Suprapubic skin (tissue), 4 donors: ENCODE measurements around the gene DSCAML1.

Experiments used
- CTCF ChIP-seq, 2 donors: fragments of 200-600 bp in 1 of 2; fragments of 450-650 bp in 1 of 2; sonication (generic) in 1 of 2; IDR thresholded peaks; one replicate each; pipeline ENCODE4 v1.5.1; 2016 to 2019; ENCODE audit warnings: antibody characterized with exemption in 2 of 2, mild to moderate bottlenecking in 1 of 2, moderate library complexity in 1 of 2
- EP300 ChIP-seq: sonication (generic); formaldehyde crosslinking; IDR thresholded peaks from one replicate; pipeline ENCODE4 v1.6.1; 2017; ENCODE audit warnings: antibody characterized with exemption
- POLR2A ChIP-seq, 2 donors: fragments of 450-650 bp; IDR thresholded peaks; one replicate each; pipeline ENCODE4 v1.6.1; 2017; ENCODE audit warnings: antibody characterized with exemption in 2 of 2, mild to moderate bottlenecking in 2 of 2, moderate library complexity in 2 of 2
- POLR2AphosphoS5 ChIP-seq, 3 donors: sonication (generic); formaldehyde crosslinking; IDR thresholded peaks; one replicate each; pipeline ENCODE4 v1.6.1; 2017; ENCODE audit warnings: antibody characterized with exemption in 3 of 3

DNA sequence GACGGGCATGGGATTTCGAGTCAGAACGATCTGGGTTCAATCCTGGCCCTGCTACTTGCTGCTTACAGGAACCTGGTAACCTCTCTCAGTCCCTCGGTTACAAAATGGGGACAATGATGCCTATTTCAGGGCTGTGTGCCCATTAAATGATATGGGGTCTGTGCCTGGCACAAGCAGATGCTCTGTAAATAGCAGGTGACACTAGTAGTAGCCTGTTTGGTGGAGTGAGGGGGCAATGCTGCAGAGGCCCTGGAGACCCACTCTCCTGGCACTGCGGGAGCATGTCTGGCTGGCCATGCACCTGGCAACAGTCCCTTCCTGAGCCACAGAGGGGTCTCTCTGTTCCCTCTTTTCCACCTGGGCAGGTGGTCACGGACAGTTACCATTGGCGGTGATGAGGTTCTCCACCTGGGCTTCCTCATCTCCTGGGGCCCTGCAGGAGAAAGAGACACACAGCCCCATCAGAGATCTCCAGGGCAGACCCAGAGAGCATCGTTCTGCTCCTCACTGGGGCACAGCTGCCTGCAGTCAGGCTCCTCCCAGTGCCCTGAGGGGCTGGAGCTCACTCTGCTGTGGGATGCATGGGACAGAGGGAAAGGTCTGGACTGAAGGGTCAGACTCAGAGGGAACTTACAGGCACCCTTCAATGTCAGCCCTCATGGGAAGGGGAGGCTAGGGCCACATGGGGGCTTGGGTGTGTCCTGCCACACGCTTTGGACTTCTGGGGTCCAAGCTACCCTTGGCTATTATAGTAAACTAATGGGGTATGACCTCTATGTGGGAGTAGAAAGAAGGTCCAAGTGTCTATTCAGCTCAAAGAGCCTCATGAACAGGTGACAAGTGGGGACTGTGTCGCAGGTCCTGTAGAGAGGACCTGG lies 43.2 kb upstream of the DSCAML1 start:
- TF ChIP-seq CTCF (IDR thresholded peaks at IDR 0.05) = no peak
- no peak for TF ChIP-seq POLR2A (IDR thresholded peaks at IDR 0.05)
- no peak for TF ChIP-seq POLR2AphosphoS5 (IDR thresholded peaks at IDR 0.05)
- TF ChIP-seq EP300 = no peak
